GM18526 (cell line): Measurements from ENCODE around the gene UBE2E3.

ENCODE experiments used
- POLR2A ChIP-seq: IDR thresholded peaks from 3 replicates; pipeline ENCODE4 v1.6.1; 2011; ENCODE audit not compliant: insufficient read length; ENCODE audit errors: extremely low read depth

UBE2E3 gene

GRCh38 chr2:180980106-180980942 lies at the start of gene UBE2E3:
Gene UBE2E3 (plus strand): TSS chr2:180980605. CDS start chr2:180982043, 1,438 bp downstream.
- peak; percentile 54 for TF ChIP-seq POLR2A

- TF ChIP-seq POLR2A = no peak
Measured at GRCh38 chr2:180931841-180932240, 48.6 kb upstream of the UBE2E3 start.

DNA sequence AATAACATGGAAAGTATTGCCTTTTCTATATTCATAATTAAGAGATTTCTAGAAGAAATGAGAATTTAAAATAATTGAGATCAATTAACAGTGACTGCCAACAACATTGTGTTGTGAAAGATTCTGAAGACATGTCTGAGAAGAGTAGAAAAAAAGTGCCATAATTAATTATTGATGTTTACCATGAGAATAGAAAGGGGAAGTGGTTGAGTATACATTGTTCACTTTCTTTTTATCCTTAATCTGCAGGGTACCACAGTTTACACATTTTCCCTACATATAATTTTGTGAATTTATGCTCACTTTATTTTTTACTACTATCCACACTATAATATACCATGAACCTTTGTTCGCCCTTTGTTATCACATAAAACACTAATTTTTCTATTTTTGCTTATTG lies 47.1 kb upstream of the UBE2E3 start:
- no peak for TF ChIP-seq POLR2A

- TF ChIP-seq POLR2A = no peak
Measured at GRCh38 chr2:180934911-180935310, 45.5 kb upstream of the UBE2E3 start.

DNA sequence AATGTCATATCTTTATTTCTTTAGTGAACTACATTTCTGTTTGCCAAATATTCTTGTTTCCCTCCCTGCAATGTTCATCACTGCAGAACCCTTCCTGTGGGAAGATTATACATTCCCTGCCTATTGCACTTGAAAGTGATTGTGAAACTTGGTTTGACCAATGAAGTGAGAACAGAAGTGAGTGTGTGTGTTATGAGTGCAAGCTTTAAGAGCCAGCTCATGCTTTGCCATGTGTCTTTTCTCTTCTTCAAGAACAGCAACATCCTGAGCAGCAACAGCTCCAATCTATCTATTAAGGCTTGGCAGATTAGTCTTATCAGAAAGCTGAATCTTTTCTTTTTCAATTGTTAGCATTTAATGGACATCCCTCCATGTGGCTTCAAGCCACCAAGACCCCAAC lies 42.0 kb upstream of the UBE2E3 start:
- no peak for TF ChIP-seq POLR2A

DNA sequence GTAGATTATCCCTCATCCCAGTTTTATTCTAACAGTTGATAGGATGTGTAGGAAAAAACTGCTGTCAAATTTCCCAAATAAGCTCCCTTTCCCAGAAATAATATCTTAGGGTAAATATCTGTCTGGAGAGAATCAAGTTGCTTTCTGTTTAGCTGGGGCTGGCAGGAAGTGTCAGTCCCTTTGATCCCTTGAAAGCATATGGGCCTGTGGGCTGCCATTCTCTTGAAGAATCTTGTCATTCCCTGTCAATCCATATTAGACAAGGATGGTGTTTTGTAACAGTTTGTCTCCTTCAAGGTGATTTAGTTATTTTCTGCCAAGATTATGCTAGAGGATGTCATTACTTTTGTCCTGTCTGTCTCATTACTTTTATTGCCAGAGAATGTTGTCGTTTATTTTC lies 37.1 kb upstream of the UBE2E3 start:
- no peak for TF ChIP-seq POLR2A

GRCh38 chr2:180944372-180944771 lies 36.0 kb upstream of the UBE2E3 start:
- no peak for TF ChIP-seq POLR2A

GRCh38 chr2:180947208-180947689 lies 33.2 kb upstream of the UBE2E3 start:
- TF ChIP-seq POLR2A = no peak

DNA sequence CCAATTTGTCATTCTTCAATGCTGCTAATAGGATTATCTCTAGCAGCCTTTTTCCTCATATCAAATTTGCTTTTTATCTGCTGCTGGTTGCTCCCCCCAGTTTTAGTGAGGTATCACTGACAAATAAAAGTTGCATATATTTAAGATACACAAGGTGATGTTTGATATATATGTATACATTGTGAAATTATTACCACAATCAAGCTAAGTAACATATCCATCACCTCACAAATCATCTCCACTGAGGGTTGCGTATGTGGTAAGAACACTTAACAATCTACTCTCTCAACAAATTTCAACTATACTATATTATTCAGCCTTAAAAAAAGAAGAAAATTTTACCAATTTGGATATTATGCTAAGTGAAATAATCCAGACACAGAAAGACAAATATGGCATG lies 30.5 kb upstream of the UBE2E3 start:
- no peak for TF ChIP-seq POLR2A

GRCh38 chr2:180952082-180952481 lies 28.3 kb upstream of the UBE2E3 start:
- TF ChIP-seq POLR2A = no peak

GRCh38 chr2:180952731-180953336 lies 27.6 kb upstream of the UBE2E3 start:
- no peak for TF ChIP-seq POLR2A

GRCh38 chr2:180953550-180953949 lies 26.9 kb upstream of the UBE2E3 start:
- no peak for TF ChIP-seq POLR2A

DNA sequence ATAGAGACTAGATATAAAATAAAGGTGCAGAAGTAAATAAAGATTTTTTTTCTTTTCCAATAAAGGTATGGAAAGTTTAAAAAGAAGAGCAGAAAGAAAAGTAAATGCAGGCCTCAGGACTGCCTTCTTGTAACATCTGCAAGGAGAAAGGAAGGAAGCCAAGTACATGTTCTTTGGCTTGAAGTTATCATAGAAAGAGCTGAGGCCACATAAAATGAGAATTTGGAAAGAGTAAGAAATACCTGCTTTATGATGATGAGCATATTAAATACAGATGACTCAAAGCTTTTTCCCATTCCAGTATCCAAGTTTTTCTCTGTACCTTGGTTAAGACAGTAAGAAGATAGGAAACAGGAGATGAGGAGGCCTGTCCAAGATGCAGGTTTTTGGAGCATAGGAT lies 25.3 kb upstream of the UBE2E3 start:
- TF ChIP-seq POLR2A = no peak

GRCh38 chr2:180959787-180960186 lies 20.6 kb upstream of the UBE2E3 start:
- no peak for TF ChIP-seq POLR2A

DNA sequence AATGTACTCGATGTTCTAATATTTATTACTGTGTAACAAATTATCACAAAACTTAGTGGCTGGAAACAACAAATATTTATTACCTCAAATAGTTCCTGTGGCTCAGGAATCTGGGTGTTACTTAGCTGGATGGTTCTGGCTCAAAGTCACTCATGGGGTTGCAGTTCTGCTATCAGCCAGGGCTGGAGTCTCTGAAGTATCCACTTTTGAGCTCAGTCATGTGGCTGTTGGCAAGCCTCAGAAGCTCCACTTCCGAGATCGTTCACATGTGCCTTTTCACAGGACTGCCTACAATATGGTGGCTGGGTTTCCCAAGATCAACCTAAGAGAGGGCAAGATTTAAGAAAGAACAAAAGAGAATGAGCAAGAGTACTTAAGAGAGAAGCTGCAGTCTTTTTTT lies 19.4 kb upstream of the UBE2E3 start:
- no peak for TF ChIP-seq POLR2A

DNA sequence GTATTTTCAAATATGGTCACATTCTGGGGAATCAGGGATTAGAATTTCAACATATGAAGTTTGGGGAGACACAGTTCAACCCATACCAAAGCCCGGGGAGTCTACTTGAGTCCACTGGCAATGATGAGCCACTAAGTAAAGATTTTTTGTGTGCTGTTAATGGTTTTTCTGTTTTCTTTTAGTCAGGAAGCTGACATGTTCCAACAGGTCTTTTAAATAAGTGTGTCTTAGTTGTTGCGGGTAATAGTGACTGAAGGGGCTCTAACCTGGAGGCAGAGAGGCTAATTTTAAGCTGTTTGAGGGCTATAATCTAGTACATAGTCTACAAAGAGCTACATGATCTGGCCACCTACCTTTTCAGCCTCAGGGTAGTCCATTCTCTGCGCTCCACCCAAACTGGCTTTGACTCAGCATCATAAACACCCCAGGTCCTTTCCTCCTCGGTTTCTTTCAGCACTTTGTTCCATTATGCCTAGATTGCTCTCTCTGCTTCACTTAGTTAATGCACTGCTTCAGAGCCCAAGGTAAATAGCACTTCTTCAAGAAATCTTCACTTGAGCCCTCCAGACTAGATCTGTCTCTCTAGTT lies 17.6 kb upstream of the UBE2E3 start:
- TF ChIP-seq POLR2A = no peak
